Measurements from ENCODE around the gene SFMBT1. TPM values are rescaled to one million over a fixed set of nuclear protein-coding genes. Genes with fewer than 3 reads are reported as not detected.

The SFMBT1 gene
- total and polyA plus RNA-seq, 2 of the 8 experiments (the other 6 are each of a cell fraction or from before 2014, with no cell fraction given) = 8.1 to 16.8 TPM

DNA sequence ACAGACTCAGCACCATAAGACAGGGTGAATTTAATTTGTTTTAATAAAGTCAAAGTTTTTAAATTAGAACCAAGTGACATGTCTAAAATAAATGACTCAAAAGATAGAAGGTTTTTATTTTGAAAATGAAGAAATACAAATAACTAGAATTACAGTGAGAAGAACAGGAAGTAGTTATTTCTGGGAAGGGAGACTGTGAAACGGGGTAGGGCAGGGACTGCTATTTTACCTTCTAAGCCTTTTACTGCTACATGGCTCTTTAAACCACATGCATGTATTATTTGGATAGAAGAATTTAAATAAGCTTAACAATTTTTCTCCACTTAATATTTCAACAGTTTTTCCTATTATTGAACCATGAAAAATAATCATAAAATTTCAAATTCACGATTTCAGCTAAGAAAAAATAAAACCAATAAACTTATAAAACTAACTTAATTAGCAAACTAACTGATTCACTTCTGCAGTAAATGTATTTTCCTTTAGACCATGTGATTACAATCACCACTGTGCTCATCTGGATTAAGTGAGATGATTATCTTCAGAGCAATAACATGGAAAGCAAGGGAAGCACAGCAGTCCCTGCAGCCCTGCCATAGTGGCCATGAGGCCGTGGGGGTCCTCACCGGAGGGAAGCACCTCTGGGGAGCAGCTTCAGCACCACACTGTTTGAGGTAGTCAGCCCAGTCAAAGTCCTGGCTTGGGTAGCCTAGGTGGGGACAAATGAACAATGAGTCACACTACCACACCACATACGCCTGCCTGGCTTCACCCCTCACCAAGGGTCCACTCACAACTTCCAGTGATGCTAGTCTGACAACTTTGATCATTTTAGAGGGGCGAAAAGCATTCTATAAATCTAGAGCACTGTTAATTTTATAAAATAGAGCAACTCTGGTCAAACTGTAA, 120.2 kb downstream of the SFMBT1 start (continued):
- TF ChIP-seq, protein P1, sequence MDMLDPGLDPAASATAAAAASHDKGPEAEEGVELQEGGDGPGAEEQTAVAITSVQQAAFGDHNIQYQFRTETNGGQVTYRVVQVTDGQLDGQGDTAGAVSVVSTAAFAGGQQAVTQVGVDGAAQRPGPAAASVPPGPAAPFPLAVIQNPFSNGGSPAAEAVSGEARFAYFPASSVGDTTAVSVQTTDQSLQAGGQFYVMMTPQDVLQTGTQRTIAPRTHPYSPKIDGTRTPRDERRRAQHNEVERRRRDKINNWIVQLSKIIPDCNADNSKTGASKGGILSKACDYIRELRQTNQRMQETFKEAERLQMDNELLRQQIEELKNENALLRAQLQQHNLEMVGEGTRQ (IDR thresholded peaks at IDR 0.05; ENCODE audit: low read length) = no peak
- TF ChIP-seq RNF2 (IDR thresholded peaks at IDR 0.05; ENCODE audit: borderline replicate concordance, low read depth, low read length, missing control alignments, poor library complexity, severe bottlenecking) (no peak), KDM4A (IDR thresholded peaks at IDR 0.05; ENCODE audit: low read depth, low read length, severe bottlenecking) (no peak), FOSL1 (IDR thresholded peaks at IDR 0.05; ENCODE audit: insufficient read depth, low read depth, low read length) (no peak), TAF1 (IDR thresholded peaks at IDR 0.05; ENCODE audit: low read depth, low read length) (no peak)
